Measurements from ENCODE around the gene F5.

The F5 gene

GRCh38 chr1:169486281-169487051, 99.8 kb downstream of the F5 start:
- peak overlapping the region in 20 of 21 experiments; percentile 9 to 97 (median 88) for H3K27ac ChIP-seq
- peak overlapping the region; percentile 64 to 97 (median 78) for H3K4me3 ChIP-seq

GRCh38 chr1:169485431-169486280, 100.6 kb downstream of the F5 start, which contains the start of gene SLC19A2:
SLC19A2 (minus strand) TSS chr1:169485944; CDS start chr1:169485766, 178 bp downstream.
- Histone ChIP-seq H3K4me3 (peak within 1 kb of the TSS; percentile 64 to 97 (median 78)), H3K27ac (peak within 1 kb of the TSS; percentile 68 to 98 (median 89))

- Histone ChIP-seq H3K27ac (peak overlapping the region; percentile 68 to 98 (median 89)), H3K4me3 (peak overlapping the region; percentile 64 to 97 (median 78))
These were observed 101.4 kb downstream of the F5 start for GRCh38 chr1:169484683-169485430.

- H3K27ac ChIP-seq: peak overlapping the region in 8 of 21 experiments; percentile 17 to 98 (median 79)
These were observed 102.2 kb downstream of the F5 start for GRCh38 chr1:169484101-169484500.

GRCh38 chr1:169483500-169483966, 102.7 kb downstream of the F5 start:
- H3K27ac ChIP-seq: peak overlapping the region in 6 of 21 experiments; percentile 20 to 97 (median 54)
- peak overlapping the region in 4 of 7 experiments; percentile 4 to 97 (median 80) for H3K4me3 ChIP-seq

More at GRCh38 chr1:169484101-169484500, 102.2 kb downstream of the F5 start:
- H3K4me3 ChIP-seq: peak overlapping the region in 4 of 7 experiments; percentile 4 to 97 (median 80)

- H3K4me3 ChIP-seq: no peak overlapping the region
- no peak overlapping the region for H3K27ac ChIP-seq
These were observed 106.8 kb downstream of the F5 start for GRCh38 chr1:169479363-169480066.

- H3K27ac ChIP-seq: no peak overlapping the region
- no peak overlapping the region for H3K4me3 ChIP-seq
These were observed 108.1 kb downstream of the F5 start for GRCh38 chr1:169478094-169478672.

- Histone ChIP-seq H3K4me3 (no peak overlapping the region), H3K27ac (no peak overlapping the region)
These were observed 110.4 kb downstream of the F5 start for GRCh38 chr1:169475806-169476387.

GRCh38 chr1:169474302-169474995, 111.8 kb downstream of the F5 start:
- Histone ChIP-seq H3K4me3 (no peak overlapping the region), H3K27ac (no peak overlapping the region)

GRCh38 chr1:169473347-169473746, 112.9 kb downstream of the F5 start:
- Histone ChIP-seq H3K4me3 (no peak overlapping the region), H3K27ac (no peak overlapping the region)

- Histone ChIP-seq H3K27ac (no peak overlapping the region), H3K4me3 (no peak overlapping the region)
These were observed 113.5 kb downstream of the F5 start for GRCh38 chr1:169472738-169473137.

GRCh38 chr1:169468982-169469381, 117.3 kb downstream of the F5 start:
- H3K27ac ChIP-seq: no peak overlapping the region
- no peak overlapping the region for H3K4me3 ChIP-seq

- H3K27ac ChIP-seq: no peak overlapping the region
- H3K4me3 ChIP-seq: no peak overlapping the region
These were observed 119.7 kb downstream of the F5 start for GRCh38 chr1:169466259-169467230.

- H3K27ac ChIP-seq: no peak overlapping the region
- H3K4me3 ChIP-seq: no peak overlapping the region
These were observed 121.0 kb downstream of the F5 start for GRCh38 chr1:169465281-169465680.
